CD4-positive, alpha-beta T cell treated with Interleukin-6 for 4 hours (primary cell): ENCODE results near the gene RRAD.
"Not testable (repeated sequence)": the region's sequence is repeated elsewhere in the genome, so short reads cannot be mapped to it uniquely, and the experiment has no call there.

Source experiments
- DNase-seq: peaks from one replicate; pipeline ENCODE4 v3.0.0-alpha.2; 2020; ENCODE audit warnings: mixed read lengths

The RRAD gene

GRCh38 chr16:66898207-66898606, 27.1 kb downstream of the RRAD start:
- DNase-seq, result no peak

GRCh38 chr16:66896682-66897081, 28.7 kb downstream of the RRAD start:
- DNase-seq, result not testable (repeated sequence)

GRCh38 chr16:66895999-66896398, 29.3 kb downstream of the RRAD start:
- DNase-seq, result no peak

- DNase-seq, result no peak
Measured at GRCh38 chr16:66895689-66895979, 29.7 kb downstream of the RRAD start.

GRCh38 chr16:66894948-66895688, 30.2 kb downstream of the RRAD start:
- DNase-seq, result peak; percentile 61

GRCh38 chr16:66894055-66894454, 31.3 kb downstream of the RRAD start:
- no peak for DNase-seq

GRCh38 chr16:66891797-66892196, 33.5 kb downstream of the RRAD start:
- no peak for DNase-seq

GRCh38 chr16:66891360-66891759, 34.0 kb downstream of the RRAD start:
- no peak for DNase-seq

GRCh38 chr16:66890799-66891198, 34.5 kb downstream of the RRAD start:
- DNase-seq, result no peak

- no peak for DNase-seq
Measured at GRCh38 chr16:66889622-66890021, 35.7 kb downstream of the RRAD start.

- DNase-seq, result no peak
Measured at GRCh38 chr16:66888647-66889615, 36.4 kb downstream of the RRAD start.

GRCh38 chr16:66886914-66887313, 38.4 kb downstream of the RRAD start:
- no peak for DNase-seq

- no peak for DNase-seq
Measured at GRCh38 chr16:66886321-66886720, 39.0 kb downstream of the RRAD start.

GRCh38 chr16:66885491-66885890, 39.8 kb downstream of the RRAD start:
- DNase-seq, result no peak

GRCh38 chr16:66882702-66883101, 42.6 kb downstream of the RRAD start:
- DNase-seq, result no peak

- no peak for DNase-seq
Measured at GRCh38 chr16:66881964-66882508, 43.3 kb downstream of the RRAD start.

- DNase-seq, result no peak
Measured at GRCh38 chr16:66881560-66881959, 43.8 kb downstream of the RRAD start.

GRCh38 chr16:66881014-66881417, 44.3 kb downstream of the RRAD start:
- DNase-seq, result no peak

GRCh38 chr16:66880288-66881013, 44.9 kb downstream of the RRAD start, which contains the start of gene PDP2:
Gene PDP2, plus strand, starts transcription at chr16:66880515. Its CDS starts 3,770 bp downstream, at chr16:66884285.
- DNase-seq, result peak; percentile 92

- no peak for DNase-seq
Measured at GRCh38 chr16:66878067-66878466, 47.3 kb downstream of the RRAD start.

GRCh38 chr16:66874079-66874775, 51.1 kb downstream of the RRAD start:
- no peak for DNase-seq

GRCh38 chr16:66873685-66874055, 51.7 kb downstream of the RRAD start:
- no peak for DNase-seq
